ENCODE results near the gene MYH11.

GRCh38 chr16:15735610-15736009 lies 121.2 kb downstream of the MYH11 start:
- TF ChIP-seq CTCF (conservative IDR thresholded peaks at IDR 0.05 in 1 of 2, IDR thresholded peaks at IDR 0.05 in 1 of 2; ENCODE audit: extremely low read depth in 1 of 2, insufficient read depth in 1 of 2, low read depth in 1 of 2, low read length in 2 of 2) (no peak), EZH2 (IDR thresholded peaks at IDR 0.05; ENCODE audit: borderline replicate concordance, low read length) (no peak)

All from mammary epithelial cell (primary cell).